ENCODE measurements around the gene HIPK4. TPM values are rescaled to one million over a fixed set of nuclear protein-coding genes. Genes with fewer than 3 reads are reported as not detected.

HIPK4 gene
- polyA plus RNA-seq, 2 of the 4 experiments (the other 2 are of a cell fraction) = 0.18 to 0.25 TPM

DNA sequence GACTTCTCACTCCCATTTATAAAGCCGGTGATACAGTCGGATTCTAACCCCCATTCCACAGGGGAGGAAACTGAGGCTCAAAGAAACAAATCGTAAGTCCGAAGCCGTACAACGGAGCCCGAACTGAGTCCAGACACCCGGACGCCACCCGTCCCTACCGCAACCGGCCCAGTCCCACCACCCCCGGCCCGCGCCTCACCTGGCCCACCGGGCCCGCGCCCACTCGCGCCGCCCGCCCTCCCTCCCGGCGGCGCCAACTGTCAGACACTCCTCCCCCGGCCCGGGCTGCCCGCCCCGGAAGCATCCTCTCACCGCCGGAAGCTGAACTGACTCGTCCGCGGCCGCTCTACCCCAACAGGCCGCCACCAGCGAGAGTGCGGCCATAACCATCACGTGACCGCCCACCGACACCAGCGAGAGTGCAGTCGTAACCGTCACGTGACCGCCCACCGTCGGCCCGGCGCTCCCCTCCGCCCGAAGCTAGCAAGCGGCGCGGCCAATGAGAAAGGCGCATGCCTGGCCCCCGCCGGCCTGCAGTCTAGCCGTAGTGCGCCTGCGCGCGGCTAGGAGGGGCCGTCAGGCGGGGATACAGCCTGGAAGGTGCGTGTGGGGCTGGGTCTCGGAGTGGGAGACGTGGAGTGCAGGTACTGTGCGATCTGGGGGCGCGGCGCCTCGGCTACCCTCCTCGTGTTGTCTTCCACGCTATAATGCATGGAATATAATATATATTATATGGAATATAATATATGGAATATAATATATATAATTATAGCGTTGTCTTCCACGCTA is 41.7 kb downstream of the HIPK4 start, which contains the start of the genes C19orf47 and PLD3 (continued):
- peak; percentile 93 for TF ChIP-seq HOXB5 (CRISPR knock-in tag; IDR thresholded peaks at IDR 0.05)
- TF ChIP-seq, protein P1, sequence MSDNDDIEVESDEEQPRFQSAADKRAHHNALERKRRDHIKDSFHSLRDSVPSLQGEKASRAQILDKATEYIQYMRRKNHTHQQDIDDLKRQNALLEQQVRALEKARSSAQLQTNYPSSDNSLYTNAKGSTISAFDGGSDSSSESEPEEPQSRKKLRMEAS (IDR thresholded peaks at IDR 0.05) = peak; percentile 94
- TF ChIP-seq HOXB13 (CRISPR knock-in tag; IDR thresholded peaks at IDR 0.05; ENCODE audit: low read depth) = peak; percentile 81
- TF ChIP-seq, protein P2, sequence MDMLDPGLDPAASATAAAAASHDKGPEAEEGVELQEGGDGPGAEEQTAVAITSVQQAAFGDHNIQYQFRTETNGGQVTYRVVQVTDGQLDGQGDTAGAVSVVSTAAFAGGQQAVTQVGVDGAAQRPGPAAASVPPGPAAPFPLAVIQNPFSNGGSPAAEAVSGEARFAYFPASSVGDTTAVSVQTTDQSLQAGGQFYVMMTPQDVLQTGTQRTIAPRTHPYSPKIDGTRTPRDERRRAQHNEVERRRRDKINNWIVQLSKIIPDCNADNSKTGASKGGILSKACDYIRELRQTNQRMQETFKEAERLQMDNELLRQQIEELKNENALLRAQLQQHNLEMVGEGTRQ (IDR thresholded peaks at IDR 0.05) = peak; percentile 100
- no peak for TF ChIP-seq CEBPB (IDR thresholded peaks at IDR 0.05)
- peak; percentile 60; the same call in 1 of the 2 replicates for TF ChIP-seq HDAC2 (IDR thresholded peaks at IDR 0.05)
- TF ChIP-seq, protein P3, sequence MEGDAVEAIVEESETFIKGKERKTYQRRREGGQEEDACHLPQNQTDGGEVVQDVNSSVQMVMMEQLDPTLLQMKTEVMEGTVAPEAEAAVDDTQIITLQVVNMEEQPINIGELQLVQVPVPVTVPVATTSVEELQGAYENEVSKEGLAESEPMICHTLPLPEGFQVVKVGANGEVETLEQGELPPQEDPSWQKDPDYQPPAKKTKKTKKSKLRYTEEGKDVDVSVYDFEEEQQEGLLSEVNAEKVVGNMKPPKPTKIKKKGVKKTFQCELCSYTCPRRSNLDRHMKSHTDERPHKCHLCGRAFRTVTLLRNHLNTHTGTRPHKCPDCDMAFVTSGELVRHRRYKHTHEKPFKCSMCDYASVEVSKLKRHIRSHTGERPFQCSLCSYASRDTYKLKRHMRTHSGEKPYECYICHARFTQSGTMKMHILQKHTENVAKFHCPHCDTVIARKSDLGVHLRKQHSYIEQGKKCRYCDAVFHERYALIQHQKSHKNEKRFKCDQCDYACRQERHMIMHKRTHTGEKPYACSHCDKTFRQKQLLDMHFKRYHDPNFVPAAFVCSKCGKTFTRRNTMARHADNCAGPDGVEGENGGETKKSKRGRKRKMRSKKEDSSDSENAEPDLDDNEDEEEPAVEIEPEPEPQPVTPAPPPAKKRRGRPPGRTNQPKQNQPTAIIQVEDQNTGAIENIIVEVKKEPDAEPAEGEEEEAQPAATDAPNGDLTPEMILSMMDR (IDR thresholded peaks at IDR 0.05) = no peak
- no peak for TF ChIP-seq MAFK (IDR thresholded peaks at IDR 0.05; ENCODE audit: partially characterized antibody)
- TF ChIP-seq, protein P4, sequence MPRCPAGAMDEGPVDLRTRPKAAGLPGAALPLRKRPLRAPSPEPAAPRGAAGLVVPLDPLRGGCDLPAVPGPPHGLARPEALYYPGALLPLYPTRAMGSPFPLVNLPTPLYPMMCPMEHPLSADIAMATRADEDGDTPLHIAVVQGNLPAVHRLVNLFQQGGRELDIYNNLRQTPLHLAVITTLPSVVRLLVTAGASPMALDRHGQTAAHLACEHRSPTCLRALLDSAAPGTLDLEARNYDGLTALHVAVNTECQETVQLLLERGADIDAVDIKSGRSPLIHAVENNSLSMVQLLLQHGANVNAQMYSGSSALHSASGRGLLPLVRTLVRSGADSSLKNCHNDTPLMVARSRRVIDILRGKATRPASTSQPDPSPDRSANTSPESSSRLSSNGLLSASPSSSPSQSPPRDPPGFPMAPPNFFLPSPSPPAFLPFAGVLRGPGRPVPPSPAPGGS (IDR thresholded peaks at IDR 0.05) = peak; percentile 90
- peak; percentile 74; the same call in 1 of the 2 replicates for TF ChIP-seq MAZ (IDR thresholded peaks at IDR 0.05; ENCODE audit: borderline replicate concordance, low read depth, low read length)
- TF ChIP-seq REST (IDR thresholded peaks at IDR 0.05) = no peak
- peak; percentile 84; the same call in 1 of the 2 replicates for TF ChIP-seq PHF8 (IDR thresholded peaks at IDR 0.05; ENCODE audit: borderline replicate concordance, low read depth)
- TF ChIP-seq POLR2AphosphoS2 (conservative IDR thresholded peaks at IDR 0.05; ENCODE audit: low read length) = no peak
- no peak for TF ChIP-seq FOSB (CRISPR knock-in tag; IDR thresholded peaks at IDR 0.05)
- no peak for TF ChIP-seq ZSCAN20 (CRISPR knock-in tag; IDR thresholded peaks at IDR 0.05)
- TF ChIP-seq, protein P5, sequence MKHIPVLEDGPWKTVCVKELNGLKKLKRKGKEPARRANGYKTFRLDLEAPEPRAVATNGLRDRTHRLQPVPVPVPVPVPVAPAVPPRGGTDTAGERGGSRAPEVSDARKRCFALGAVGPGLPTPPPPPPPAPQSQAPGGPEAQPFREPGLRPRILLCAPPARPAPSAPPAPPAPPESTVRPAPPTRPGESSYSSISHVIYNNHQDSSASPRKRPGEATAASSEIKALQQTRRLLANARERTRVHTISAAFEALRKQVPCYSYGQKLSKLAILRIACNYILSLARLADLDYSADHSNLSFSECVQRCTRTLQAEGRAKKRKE (CRISPR knock-in tag; IDR thresholded peaks at IDR 0.05; ENCODE audit: low read depth) = peak; percentile 58; the same call in 1 of the 2 replicates

DNA sequence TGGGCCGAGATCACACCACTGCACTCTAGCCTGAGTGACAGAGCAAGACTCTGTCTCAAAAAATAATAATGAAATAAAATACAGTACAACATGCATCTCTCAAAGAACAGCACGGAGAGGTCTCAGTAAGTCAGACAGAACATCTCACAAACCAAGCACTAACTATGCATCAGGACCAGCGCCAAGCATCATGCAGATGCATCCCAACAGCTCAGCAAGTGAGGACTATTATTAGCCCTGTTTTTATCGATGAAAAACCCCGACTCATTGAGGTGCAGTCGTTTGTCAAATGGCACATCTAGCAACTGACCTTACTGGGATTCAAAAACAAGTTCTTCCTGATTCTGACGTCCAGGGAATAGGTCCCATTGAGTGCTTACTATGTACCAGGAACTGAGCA is 45.6 kb downstream of the HIPK4 start:
- ATAC-seq = no peak
- ChIA-PET POLR2A (interaction anchor here (0.7 kb wide), 1 partner anchor 180 kb away, joined by 5 read pairs; no protein-coding TSS in a partner anchor), CTCF (interaction anchor here (1.0 to 1.5 kb wide), 2 partner anchors 77 to 205 kb away, joined by 3 read pairs; no protein-coding TSS in a partner anchor)
- DNase-seq (ENCODE audit: low read depth in 1 of 2, low spot score in 1 of 2) = no peak
- no peak overlapping the region for H3K4me3 ChIP-seq
- H3K4me1 ChIP-seq = peaks cover 6% of the 10 kb centered on the region
- peak; percentile 74 for FAIRE-seq
- no peaks in the 10 kb centered on the region for H3K9me3 ChIP-seq
- no peak overlapping the region for H3K4me2 ChIP-seq
- TF ChIP-seq MAFK (IDR thresholded peaks at IDR 0.05; ENCODE audit: partially characterized antibody) (peak; percentile 3), RNF2 (IDR thresholded peaks at IDR 0.05; ENCODE audit: borderline replicate concordance, low read depth) (no peak)
- no peak overlapping the region for H3K27ac ChIP-seq
- 82% methylated on average over 7 of the region's 7 CpGs for WGBS (ENCODE audit: missing lambda C conversion rate)
